ENCODE measurements around the gene BRD4.

The BRD4 gene

GRCh38 chr19:15188851-15189250 lies 143.5 kb downstream of the BRD4 start:
- DNase-seq: no peak

- DNase-seq: no peak
These were observed 145.0 kb downstream of the BRD4 start for GRCh38 chr19:15187026-15188007.
